PC-3 (cell line): ENCODE measurements around the gene RFC2.

Experiments used
- CTCF ChIP-seq: fragments of 300-600 bp; sonication (generic); conservative IDR thresholded peaks from 2 replicates; pipeline ENCODE4 v1.5.1; 2017; ENCODE audit warnings: antibody characterized with exemption, low read depth, mild to moderate bottlenecking, low read length
- EZH2phosphoT487 ChIP-seq: fragments of 300-600 bp; sonication (generic); IDR thresholded peaks from 2 replicates; pipeline ENCODE4 v1.6.1; 2018; ENCODE audit warnings: mild to moderate bottlenecking, antibody characterized with exemption, low read length, borderline replicate concordance

GRCh38 chr7:74191231-74191630, 63.0 kb downstream of the RFC2 start:
- TF ChIP-seq CTCF (no peak), EZH2phosphoT487 (no peak)
